ENCODE data around the gene CADPS2. TPM values are rescaled to one million over a fixed set of nuclear protein-coding genes. Genes with fewer than 3 reads are reported as not detected.
A peak's percentile ranks its signal among the peaks of the same experiment; 100 is the strongest.
"Not testable (repeated sequence)": the region's sequence is repeated elsewhere in the genome, so short reads cannot be mapped to it uniquely, and the experiment has no call there.

The CADPS2 gene
- total RNA-seq, 1 donor from 2014 or later: 10.1 TPM

DNA sequence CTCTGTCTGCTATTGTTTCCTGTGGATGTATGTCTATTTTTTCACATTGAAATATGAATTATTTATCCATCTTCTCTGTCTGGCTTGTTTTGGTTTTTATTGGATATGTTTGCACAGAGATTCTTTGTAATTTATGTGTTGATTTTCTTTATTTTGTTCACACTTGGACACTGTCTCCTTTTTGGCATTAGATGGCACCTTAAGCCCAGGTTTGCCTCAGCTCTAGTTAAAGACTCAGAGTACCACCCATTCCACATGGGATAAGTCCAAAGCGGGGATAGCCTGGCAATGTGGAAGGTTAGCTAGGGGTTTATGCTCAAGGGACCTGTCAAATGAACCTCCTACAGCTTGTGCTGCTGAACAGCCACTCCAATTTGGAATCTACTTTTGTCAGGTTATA, 595.8 kb downstream of the CADPS2 start:
- H3K27me3 Mint-ChIP-seq: peaks cover 70% of the 10 kb centered on the region
- H3K4me1 Mint-ChIP-seq (ENCODE audit: unreplicated experiment): no peaks in the 10 kb centered on the region
- no peak overlapping the region for H3K27ac Mint-ChIP-seq
- no peak for DNase-seq (ENCODE audit: extremely low spot score, unreplicated experiment)
- H3K4me3 Mint-ChIP-seq: no peak overlapping the region
- TF ChIP-seq, protein P1, sequence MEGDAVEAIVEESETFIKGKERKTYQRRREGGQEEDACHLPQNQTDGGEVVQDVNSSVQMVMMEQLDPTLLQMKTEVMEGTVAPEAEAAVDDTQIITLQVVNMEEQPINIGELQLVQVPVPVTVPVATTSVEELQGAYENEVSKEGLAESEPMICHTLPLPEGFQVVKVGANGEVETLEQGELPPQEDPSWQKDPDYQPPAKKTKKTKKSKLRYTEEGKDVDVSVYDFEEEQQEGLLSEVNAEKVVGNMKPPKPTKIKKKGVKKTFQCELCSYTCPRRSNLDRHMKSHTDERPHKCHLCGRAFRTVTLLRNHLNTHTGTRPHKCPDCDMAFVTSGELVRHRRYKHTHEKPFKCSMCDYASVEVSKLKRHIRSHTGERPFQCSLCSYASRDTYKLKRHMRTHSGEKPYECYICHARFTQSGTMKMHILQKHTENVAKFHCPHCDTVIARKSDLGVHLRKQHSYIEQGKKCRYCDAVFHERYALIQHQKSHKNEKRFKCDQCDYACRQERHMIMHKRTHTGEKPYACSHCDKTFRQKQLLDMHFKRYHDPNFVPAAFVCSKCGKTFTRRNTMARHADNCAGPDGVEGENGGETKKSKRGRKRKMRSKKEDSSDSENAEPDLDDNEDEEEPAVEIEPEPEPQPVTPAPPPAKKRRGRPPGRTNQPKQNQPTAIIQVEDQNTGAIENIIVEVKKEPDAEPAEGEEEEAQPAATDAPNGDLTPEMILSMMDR (conservative IDR thresholded peaks at IDR 0.05): no peak
- no peaks in the 10 kb centered on the region for H3K9me3 Mint-ChIP-seq
- no peaks in the 10 kb centered on the region for H3K36me3 Mint-ChIP-seq

DNA sequence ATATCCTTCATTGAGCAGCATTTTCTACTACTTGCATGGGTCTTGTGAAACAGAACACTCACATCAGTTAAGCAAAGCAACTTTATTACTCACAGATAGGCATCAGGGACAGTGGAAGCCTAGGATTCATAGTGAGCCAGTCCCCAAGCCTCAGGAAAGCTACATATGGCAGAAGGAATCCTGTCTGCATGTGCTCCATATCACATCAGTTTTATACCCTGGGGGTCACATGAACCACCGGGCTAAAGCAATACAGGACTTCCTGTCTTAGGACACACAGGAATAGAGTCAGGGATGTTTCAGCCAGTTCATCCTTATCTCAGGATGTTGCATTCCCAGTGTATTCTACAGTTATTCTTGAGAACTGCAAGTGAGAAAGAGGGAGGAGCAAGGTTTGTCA, 596.8 kb downstream of the CADPS2 start:
- no peaks in the 10 kb centered on the region for H3K4me1 Mint-ChIP-seq (ENCODE audit: unreplicated experiment)
- H3K9me3 Mint-ChIP-seq: no peaks in the 10 kb centered on the region
- DNase-seq (ENCODE audit: extremely low spot score, unreplicated experiment): no peak
- no peak overlapping the region for H3K27ac Mint-ChIP-seq
- H3K27me3 Mint-ChIP-seq: peaks cover 59% of the 10 kb centered on the region
- no peak overlapping the region for H3K4me3 Mint-ChIP-seq
- TF ChIP-seq, protein P1 (conservative IDR thresholded peaks at IDR 0.05): no peak
- no peaks in the 10 kb centered on the region for H3K36me3 Mint-ChIP-seq

DNA sequence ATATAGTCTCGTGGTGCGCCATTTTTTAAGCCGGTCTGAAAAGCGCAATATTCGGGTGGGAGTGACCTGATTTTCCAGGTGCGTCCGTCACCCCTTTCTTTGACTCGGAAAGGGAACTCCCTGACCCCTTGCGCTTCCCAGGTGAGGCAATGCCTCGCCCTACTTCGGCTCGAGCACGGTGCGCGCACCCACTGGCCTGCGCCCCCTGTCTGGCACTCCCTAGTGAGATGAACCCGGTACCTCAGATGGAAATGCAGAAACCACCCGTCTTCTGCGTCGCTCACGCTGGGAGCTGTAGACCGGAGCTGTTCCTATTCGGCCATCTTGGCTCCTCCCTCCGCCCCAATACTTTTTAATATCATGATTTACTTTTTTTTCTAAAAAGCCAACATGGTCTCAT, 601.7 kb downstream of the CADPS2 start:
- not testable (repeated sequence) for H3K9me3 Mint-ChIP-seq; DNase-seq (ENCODE audit: extremely low spot score, unreplicated experiment); H3K36me3 Mint-ChIP-seq; H3K4me1 Mint-ChIP-seq (ENCODE audit: unreplicated experiment); H3K27ac Mint-ChIP-seq
- Mint-ChIP-seq H3K27me3 (peaks cover 29% of the 10 kb centered on the region), H3K4me3 (peak overlapping the region; percentile 67)

DNA sequence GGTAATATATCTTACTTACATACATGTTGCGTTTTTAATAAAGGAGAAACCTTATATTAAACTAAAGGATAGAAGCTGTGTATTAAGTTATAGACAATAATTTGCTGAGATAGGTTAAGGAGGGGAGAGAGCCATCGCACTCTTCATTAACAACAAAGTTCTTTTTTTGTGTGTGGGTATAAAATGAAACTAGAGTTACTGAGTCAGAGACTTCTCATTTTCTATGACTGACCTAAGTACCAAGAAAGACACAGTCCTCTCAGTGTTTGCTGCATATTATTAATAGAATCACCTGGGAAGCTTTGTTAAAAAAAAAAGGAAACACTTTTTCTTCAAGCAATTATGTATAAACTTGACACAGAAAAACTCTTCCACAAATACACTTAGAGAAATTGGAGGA, 613.1 kb downstream of the CADPS2 start:
- H3K27me3 Mint-ChIP-seq: peaks cover 7% of the 10 kb centered on the region
- H3K4me3 Mint-ChIP-seq: no peak overlapping the region
- no peaks in the 10 kb centered on the region for H3K36me3 Mint-ChIP-seq
- H3K9me3 Mint-ChIP-seq: no peaks in the 10 kb centered on the region
- DNase-seq (ENCODE audit: extremely low spot score, unreplicated experiment): no peak
- no peaks in the 10 kb centered on the region for H3K4me1 Mint-ChIP-seq (ENCODE audit: unreplicated experiment)
- H3K27ac Mint-ChIP-seq: no peak overlapping the region
- TF ChIP-seq, protein P1 (conservative IDR thresholded peaks at IDR 0.05): no peak

DNA sequence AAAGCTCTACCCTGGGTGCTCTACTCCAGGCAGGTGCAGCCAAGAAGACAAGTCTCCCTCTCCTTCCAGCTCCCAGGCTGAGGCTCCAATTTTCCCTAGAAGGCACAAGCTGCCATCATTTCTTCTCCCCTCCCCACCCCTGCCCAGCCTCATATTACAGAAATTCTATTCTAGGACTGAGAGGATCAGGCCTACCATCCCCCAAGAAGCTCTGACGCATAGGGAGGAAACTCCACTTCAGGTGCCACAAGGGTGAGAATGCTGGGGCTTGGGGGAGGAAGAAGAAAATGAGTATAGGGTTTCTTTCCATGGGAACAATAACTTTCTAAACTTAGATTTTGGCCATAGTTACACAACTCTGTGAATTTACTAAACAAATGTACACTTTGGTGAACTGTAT, 617.0 kb downstream of the CADPS2 start:
- no peak for DNase-seq (ENCODE audit: extremely low spot score, unreplicated experiment)
- Mint-ChIP-seq H3K36me3 (no peaks in the 10 kb centered on the region), H3K4me1 (ENCODE audit: unreplicated experiment) (no peaks in the 10 kb centered on the region), H3K9me3 (no peaks in the 10 kb centered on the region), H3K27me3 (peaks cover 9% of the 10 kb centered on the region), H3K27ac (no peak overlapping the region), H3K4me3 (no peak overlapping the region)
- TF ChIP-seq, protein P1 (conservative IDR thresholded peaks at IDR 0.05): no peak

Other genes with a start within 250 kb of the CADPS2 start
- 0.22 TPM in 1 of 2 replicates, not detected in the other for gene RNF133, start 187.3 kb downstream of the CADPS2 start, total RNA-seq (ENCODE audit: low replicate concordance)
- gene RNF148, start 183.5 kb downstream of the CADPS2 start, total RNA-seq (ENCODE audit: low replicate concordance): 0.39 TPM in 1 of 2 replicates, not detected in the other
- gene TAS2R16, start 109.2 kb upstream of the CADPS2 start, total RNA-seq (ENCODE audit: low replicate concordance): not detected in 2 replicates